HG03060 (cell line): Measurements from ENCODE around the gene FOLR2.

Source experiments
- ATAC-seq: cut with Tn5 transposase; IDR thresholded peaks from one replicate; pipeline ENCODE4 v1.9.1; 2021; ENCODE audit warnings: low read depth, moderate number of reproducible peaks; ENCODE audit not compliant: unreplicated experiment

FOLR2 gene

DNA sequence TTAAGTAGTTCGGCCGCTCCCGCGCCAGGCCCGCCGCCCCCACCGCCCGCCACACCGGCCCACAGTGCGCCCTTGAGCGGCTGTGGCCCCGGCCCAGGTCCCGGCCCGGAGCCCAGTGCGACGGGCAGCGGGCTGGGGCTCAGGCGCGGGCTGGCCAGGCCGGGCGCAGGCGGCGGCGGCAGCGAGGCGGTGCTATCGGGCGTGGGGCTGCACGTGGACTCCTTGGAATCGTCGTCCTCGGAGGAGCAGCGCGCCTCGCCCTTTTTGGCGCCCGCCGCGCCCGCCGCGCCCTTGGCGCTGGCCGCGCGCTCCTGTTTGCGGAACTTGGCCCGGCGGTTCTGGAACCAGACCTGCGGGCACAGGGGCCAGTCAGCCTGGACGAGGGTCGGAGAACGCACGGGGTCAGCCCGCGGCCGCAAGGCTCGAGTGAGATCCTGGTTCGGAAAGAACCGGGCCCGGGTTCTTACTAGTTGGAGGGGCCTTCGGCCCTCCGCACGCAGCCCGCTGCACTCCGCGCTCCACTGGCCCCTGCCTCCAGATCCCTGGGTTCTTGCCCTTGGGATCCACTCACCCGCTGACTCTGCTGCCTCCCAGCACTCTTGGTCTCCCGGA, 23.4 kb downstream of the FOLR2 start:
- no peak for ATAC-seq

DNA sequence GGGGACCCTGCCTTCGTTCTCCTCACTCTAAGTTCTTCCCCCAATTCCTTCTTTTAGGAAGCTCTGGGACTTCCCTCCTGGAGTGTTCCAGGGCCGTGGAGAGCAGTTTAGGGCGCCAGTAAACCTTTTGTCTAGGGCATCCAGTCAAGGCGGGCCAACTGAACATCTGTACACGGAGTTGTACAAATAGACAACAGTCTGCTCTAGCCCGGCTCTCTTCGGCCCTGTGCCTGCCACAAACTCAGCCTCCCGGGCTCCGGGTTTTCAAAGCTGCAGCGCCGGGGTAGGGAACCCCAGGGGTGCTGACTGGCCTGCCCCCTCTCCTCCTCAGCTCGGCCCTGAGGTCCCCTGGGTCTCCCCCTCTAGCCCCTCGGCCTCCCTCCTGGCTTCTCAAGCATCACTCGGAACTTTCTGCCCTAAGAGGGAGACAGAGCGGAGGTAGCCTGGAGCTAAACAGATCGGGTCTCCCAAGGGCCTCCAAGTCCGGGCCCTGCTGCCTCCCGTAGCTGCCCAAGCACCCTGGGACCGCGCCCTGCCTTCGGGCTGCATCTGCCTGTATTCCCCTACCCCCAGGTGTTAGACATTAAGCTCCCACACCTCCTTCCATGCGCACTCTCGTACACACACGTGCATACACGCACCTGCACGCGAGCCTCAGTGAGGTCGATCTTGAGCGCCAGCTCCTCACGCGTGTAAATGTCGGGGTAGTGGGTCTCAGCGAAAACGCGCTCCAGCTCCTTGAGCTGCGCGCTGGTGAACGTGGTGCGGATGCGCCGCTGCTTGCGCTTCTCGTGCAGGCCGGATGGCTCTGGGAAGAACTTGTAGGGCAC, 24.1 kb downstream of the FOLR2 start:
- ATAC-seq, result no peak

DNA sequence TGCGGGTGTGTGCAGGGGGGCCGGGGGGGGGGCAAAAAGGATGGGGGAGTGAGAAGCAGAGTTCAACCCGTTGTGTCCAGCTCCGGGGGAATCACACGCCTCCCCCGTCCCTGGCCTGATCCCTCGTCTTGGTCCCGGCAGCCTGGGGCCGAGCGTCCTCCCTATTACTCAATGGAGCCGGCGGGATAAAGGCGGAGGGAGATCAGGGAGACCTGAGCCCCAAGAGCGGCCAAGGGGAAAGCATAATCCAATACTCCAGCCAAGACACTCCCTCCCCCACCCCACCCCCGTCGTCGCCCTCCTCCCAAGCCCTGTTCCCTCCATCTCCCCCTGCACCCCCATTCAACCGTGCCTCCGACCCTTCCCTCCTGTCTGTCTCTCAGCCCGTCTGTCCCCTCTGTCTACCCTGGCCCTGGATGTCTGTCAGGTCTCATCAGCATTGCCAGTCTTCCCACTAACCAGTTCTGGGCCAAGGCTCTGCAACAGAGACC, 24.7 kb downstream of the FOLR2 start:
- ATAC-seq, result no peak

DNA sequence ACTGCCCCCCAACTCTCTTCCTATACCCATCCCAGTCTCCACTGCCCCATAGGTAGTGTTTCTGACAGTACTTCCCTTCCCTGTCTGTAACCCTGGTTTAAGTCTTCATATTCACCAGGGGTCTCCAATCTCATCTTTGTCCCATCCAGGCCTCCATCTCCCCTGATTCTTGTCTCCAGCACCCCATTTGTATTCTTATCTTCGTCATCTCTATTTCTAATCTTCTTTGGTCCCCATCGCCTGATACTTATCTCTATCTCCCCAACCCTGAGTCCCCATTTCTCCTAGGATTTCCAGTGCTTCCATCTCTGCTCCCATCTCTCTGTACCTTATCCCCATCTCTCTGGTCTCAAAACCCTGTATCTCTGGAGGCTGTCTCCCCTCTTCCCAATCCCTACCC, 25.5 kb downstream of the FOLR2 start:
- no peak for ATAC-seq

DNA sequence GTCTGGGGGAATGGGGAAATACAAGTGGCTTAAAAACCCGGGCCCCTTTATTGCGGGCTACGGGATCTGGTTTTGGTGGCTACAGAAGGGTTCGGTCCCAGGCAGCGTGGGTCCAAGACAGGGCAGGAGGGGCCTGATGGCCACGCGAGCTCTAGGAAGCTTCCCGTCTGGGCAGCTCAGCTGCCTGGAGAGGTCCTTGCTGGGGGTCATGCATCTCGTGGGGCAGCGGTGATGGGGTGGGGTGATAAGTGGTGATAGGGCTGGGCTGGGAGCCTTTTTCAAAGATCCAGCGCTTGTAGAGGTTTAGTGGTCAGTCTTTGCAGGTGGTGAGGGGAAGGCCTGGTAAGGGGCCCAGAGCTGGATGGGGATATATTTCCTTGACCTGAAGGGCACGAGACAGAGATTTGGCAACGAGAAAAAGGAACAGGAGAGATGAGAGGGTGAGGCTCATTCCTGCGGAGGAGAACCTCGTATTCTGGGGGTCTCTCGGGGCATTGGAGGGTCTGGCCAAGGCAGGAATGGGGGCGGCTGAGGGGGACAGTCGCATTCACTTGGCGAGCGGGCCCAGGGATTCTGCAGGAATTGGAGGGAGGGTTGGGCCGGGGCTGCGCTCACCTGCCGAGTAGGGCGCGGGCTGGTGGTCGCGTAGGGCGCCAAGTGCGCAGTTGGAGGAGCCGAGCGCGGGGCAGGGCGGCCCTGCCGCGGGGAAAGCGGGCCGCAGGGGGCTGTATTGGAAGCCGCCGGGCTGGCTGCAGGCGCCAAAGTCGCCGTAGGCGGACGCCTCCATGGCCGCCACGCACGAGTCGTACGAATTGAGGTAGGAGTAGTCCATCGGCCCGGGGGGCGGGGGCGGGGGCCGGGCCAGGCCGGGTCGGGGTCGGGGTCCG, 26.8 kb downstream of the FOLR2 start:
- no peak for ATAC-seq

DNA sequence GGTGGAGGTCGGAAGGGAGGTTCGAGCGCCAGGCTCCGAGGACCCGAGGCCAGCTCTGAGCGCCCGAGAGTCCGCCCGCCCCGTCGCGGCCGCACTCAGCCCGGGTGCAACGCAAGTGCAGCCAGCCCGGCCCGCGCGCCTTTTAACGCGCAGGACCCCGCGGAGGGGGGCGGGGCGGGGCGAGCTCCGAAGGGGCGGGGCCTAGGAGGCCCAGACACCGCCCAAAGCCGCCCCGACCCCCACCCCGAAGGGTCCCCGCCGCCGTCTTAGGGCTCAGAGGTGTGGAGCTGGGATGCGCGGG, 27.4 kb downstream of the FOLR2 start, which contains the start of gene PHOX2A:
TSS of gene PHOX2A (minus strand) at position 117 of the 301 bp plus-strand sequence. CDS start 172 bp downstream, outside the sequence.
- ATAC-seq, result no peak

DNA sequence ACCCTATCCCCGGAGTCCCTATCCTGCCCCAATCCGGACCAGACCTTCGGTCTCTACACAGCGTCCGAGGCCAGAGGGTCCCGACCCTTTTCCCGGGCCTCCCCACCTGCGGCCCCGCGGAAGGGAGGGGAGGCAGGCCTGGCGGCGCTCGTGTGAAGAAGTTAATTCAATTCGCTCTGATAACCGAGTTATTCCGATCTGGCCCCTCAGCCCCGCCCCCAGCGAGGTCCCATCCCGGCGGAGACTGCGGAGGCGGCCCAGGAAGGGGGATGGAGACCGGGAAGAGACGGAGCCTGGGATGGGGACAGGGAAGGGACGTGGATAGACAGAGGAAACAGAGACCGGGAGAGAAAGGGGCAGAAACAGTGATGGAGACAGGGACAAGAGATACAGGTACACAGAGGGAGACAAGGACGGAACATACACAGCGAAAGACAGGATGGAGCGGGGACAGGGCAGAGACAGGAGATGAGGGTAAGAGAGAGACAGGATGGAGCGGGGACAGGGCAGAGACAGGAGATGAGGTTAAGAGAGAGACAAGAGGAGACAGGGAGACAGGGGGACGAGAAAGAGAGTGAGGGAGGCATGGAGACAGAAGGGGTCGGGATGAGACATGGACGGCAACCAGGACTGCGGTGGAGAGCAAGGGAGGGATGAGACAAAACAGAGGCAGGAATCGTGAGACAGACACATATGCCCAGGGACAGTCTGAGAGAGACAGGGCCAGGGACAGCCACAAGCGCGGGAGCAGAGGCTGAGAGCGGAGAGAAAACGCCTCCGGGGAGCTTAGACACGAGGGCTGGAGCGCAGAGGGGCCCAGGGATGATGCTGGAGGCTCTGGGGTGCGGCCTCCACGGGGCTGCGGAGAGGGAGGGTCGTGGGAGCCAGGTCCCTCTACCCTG, 28.0 kb downstream of the FOLR2 start:
- no peak for ATAC-seq

DNA sequence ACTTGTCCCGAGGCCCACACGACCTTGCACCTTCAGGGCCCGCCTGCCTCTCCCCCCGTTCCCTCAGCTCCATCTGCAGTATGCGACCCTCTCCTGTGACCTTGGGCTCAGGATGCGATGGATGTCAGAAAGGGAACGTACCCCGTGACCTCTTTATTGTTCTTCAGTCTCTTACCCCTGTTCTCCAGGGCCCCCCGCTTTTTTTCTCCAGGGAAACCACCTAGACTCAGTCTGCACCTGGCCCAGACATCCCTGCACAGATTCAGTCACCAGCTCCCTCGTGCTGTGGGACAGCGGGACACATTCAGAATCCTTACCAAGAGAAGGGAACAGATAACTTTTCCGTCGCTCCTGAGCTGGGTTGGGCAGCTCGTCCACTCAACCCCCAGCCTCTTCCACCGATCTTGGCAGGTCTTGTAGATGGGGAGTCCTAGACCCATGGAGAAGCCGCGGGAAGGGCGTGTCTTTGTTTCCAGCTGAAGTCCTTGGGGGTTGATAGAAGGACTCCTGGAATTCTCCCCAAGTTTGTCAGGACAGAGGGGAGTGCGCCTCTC, 28.7 kb downstream of the FOLR2 start:
- no peak for ATAC-seq

DNA sequence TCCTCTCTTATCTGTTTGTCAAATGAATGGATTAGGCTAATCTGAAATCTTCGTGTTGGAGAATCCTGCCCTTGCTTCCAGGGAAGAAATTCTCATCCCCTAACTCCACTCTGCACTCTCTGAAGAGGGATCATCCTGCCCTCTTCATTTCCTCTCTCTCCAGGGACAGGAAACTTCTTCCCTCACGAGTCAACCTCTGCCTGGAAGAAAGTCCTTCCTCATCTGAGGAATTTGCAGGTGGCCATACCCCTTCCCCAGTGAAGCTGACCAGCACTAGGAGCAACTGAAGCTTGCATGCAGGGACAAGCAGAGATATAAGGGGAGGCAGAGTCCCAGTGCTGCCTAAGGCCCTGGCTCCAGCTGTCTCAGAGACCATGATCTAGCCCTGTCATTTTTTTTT, 31.0 kb downstream of the FOLR2 start:
- no peak for ATAC-seq

DNA sequence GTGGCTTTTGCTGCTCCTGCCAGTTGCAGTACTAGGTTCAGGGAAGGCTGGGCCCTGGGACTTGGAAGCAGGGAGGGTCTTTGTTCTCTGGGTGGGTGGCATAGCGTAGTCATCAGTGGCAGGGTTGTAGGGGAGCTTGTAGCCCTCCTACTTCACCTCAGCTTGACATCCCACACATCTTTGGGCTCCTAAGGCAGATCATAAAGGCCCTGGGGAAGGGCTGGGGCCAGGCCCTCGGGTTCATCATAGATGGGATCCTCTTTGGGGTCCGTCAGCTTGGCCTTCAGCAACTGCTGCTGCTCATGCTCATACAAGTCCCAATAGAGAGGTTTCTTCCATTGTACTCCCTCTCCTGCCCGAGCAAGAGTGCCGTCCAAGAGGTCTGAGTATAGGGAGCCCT, 33.4 kb downstream of the FOLR2 start:
- no peak for ATAC-seq

DNA sequence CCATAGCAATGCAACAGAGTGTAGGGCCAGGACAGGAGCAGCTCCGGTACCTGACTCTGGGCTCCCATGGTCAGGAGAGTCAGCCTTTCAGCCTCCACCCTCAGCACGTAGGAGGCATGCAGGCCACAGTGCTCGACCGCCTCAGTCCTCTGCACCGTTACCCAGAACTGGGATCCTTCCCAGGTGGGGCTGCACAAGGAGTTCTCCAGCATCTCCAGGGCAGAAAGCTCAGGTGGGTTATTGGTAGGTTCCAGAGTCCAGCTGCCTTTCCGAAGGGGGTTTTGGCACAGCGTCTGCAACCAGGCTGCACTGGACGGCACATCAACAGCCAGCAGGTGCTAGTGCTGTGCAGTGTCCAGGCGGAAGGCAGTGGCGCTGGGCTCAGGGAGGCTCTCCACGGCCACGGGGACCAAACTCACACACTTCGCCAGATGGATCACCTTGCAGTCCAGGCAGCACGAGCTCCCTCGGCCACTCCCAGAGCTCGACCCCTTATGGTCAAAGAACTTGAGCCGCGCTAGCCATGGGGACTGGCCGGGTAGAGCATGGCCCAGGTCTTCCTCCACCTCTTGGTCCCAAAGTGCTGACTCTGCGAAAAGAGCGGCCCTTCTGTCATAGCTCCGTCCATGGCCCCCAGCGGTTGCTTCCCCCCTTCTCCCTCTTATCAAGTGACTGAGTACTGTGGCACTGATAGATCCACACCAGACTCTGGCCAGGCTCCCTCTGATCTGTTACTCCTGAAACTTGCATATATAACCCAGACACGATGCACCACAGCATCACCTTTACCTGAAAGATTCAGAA, 34.3 kb downstream of the FOLR2 start:
- no peak for ATAC-seq

DNA sequence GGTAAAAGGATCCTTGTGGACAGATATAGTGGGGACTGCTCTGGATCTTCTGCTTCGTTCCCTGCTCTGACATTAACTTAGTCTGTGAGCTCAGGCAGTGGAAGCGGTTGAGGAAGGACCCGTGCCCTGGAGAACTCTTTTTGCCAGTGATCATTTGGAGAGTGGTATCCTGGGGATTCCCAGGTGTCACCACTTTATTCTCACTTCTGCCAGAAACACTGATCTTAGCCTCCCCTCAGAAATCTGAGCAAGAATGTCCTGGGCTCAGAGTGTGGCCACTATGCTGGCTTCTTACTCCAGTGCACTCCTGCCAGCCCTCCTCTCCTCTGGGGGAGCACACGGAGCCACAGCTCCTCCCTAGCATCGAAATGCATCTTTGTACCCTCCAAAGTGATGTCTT, 35.0 kb downstream of the FOLR2 start:
- no peak for ATAC-seq

DNA sequence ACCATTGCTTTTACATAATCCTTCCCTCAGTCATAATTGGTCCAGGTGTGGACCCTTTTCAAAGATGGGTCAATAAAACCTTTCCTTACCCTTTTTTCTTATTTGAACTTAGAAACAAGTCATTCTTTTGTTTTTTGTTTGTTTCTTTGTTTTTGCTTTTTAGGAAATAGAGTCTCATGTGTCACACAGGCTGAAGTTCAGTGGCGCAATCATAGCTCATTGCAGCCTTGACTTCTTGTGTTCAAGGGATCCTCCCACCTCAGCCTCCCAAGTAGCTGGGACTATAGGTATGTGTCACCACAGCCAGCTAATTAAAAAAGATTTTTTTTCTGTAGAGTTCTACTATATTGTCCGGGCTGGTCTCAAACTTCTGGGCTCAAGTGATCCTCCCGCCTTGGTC, 36.8 kb downstream of the FOLR2 start:
- ATAC-seq, result no peak

DNA sequence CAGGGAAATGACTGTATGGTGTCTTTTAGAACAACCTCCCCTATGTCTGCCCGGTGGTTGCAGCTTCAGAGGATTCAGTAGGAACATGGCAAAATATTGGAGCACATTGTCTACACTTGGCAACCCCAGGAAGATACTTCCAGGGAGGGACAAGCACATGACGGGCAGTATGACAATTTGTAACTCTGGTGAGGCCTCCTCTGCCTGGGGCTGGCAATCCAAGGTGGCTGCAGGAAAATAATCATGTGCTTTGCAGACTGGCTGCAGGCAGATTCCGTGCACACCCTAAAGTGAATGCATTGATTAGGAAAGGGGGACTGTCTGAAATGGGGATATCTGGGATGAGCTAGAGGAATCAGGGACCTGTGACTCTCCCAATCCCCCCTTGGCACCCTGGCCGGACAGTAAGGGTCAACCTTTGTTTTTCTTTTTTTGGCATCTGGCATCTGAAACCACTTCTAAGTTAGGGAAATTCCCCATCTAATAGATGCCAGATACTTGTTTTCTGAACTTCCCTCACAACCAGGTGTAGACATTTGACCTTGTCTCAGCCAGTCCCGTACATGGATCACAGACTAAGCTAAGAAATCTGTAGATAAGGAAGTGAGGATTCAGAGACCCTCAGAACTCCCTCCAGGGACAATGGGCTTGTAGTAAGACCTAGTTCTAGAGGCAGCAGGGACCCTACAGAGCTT, 37.9 kb downstream of the FOLR2 start:
- ATAC-seq, result no peak

DNA sequence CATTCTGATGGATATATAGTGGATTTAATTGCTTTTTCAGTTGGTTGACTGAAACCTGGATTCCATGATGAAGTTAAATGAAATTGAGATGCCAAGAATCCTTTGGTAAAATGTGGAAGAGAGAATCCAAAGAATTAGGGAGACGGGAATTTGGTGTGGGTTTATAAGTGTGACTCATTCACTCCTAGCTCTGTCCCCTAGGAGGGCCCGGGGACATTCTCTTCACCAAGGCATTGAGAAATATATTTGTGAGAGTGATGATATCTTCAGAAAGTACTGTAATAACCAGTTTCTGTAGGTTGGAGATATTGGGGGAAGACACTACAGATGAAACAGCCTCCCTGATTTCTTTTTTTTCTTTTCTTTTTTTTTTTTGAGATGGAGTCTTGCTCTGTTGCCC, 41.0 kb downstream of the FOLR2 start:
- ATAC-seq, result no peak

DNA sequence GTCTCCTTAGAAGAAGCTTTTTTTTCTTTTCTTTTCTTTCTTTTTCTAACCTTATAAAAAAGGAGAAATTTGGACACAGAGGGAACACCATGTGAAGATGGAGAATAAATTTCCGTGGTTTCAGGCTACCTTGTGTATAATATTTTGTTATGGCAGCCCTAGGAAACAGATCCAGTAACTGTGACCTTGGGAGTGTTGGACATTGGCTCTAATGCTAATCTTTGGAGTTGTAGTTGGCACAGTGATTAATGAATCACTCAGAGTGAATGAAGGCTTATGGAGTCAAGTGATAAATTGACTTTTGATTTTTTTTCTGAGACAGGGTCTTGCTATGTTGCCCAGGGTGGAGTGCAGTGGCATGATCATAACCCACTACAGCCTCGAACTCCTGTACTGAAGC, 42.9 kb downstream of the FOLR2 start:
- no peak for ATAC-seq

DNA sequence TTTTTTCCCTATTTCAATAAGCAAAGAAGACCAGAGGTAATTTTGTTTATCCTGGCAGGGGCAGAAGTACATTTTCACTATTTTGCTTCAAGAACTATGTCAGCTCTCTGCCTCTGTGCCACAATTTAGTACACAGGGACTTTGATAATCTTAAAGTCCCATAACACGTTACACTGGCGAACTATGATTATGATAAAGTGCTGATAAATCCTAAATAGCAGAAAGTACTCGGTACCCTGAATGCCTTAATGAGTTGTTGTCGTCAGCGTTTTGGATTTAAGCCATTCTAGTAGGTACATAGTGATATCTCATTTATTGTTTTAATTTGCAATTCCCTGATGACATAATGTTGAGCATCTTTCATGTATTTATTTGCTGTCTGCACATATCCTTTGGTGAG, 44.0 kb downstream of the FOLR2 start:
- ATAC-seq, result no peak

DNA sequence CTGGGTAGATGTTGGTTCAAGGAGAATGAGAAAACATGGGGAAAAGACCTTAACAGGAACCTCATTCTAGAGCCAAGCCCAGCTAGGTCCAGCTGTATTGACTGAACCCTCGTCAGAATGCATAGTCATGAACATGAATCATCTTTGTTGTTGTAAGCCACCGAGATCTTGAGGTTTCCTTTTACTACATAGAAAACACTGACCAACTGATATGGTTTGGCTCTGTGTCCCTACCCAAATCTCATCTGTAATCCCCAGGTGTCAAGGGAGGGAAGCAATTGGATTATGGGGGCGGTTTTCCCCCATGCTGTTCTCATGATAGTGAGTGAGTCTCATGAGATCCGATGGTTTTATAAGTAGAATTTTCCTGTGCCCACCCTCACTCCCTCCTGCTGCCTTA, 46.8 kb downstream of the FOLR2 start:
- no peak for ATAC-seq

DNA sequence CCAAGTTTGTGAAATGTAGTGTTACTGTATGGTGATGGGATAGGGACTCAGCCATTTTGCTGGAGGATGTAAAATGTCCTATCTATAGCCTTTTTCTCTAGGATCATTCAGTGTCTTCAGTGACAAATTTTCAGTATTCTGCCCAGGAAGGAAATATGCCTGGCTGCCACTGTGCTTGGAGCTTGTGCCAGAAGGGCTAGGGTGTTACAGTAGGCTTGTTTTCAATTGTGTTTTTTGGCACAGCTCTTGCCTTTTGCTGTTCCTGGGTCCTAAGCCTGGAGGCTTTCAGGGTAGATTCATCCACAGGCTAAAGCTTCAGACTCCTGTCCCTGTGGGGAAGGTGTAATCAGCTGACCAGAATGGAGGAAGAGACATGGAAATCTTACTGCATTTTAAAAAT, 49.4 kb downstream of the FOLR2 start:
- no peak for ATAC-seq
